ENCODE data around the gene NTNG1. TPM values are rescaled to one million over a fixed set of nuclear protein-coding genes. Genes with fewer than 3 reads are reported as not detected.

NTNG1 gene
- total and polyA plus RNA-seq, 9 donors: 0.28 to 9.1 (median 0.97) TPM

DNA sequence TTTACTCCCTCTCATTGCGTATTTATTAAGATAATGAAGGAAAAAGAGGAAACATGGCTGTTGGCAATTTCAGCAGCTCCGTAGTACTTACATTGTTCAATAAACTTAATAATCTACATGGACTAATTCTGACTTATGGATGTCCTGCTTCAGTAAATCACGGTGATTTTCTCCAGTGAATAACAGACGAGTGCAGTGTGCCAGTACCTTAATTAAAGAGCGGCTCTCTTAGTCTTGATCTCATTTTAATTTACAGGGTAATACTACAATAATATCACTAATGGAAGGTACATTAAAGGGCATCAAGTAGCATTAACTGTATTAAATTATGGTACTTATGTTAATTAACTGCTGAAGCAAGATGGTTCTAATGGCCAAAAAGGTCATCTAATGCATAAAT lies 187.2 kb downstream of the NTNG1 start:
- intact Hi-C loops (cut with DNase I): no loop called here
- WGBS, 3 donors: 64 to 73% (median 69%) methylated on average over 5 of the region's 5 CpGs
- TF ChIP-seq POLR2A (IDR thresholded peaks at IDR 0.05): no peak
- TF ChIP-seq EP300 (IDR thresholded peaks at IDR 0.05): no peak
- TF ChIP-seq, protein P1, sequence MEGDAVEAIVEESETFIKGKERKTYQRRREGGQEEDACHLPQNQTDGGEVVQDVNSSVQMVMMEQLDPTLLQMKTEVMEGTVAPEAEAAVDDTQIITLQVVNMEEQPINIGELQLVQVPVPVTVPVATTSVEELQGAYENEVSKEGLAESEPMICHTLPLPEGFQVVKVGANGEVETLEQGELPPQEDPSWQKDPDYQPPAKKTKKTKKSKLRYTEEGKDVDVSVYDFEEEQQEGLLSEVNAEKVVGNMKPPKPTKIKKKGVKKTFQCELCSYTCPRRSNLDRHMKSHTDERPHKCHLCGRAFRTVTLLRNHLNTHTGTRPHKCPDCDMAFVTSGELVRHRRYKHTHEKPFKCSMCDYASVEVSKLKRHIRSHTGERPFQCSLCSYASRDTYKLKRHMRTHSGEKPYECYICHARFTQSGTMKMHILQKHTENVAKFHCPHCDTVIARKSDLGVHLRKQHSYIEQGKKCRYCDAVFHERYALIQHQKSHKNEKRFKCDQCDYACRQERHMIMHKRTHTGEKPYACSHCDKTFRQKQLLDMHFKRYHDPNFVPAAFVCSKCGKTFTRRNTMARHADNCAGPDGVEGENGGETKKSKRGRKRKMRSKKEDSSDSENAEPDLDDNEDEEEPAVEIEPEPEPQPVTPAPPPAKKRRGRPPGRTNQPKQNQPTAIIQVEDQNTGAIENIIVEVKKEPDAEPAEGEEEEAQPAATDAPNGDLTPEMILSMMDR (IDR thresholded peaks at IDR 0.05): no peak

DNA sequence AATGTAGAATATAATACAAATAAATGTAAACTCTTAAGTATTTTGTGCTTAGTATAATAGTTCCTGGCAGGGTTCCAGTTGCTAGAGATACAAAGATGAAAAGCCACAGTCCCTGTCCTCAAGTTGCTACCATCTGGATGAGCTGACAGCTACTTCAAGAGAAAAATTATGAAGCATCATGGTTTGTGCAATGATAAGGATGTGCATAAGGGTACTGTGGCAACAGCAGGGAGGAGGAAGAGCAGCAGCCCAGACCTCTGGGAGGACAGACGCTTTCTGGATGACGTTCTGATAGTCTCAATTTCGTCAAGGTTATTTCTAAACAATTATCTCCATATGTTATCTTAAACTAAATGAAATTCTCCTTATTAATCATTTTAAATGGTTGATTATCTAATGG lies 198.9 kb downstream of the NTNG1 start:
- intact Hi-C loops (cut with DNase I): no loop called here
- Histone ChIP-seq H3K27me3 (no peaks in the 10 kb centered on the region), H3K9me3 (no peaks in the 10 kb centered on the region), H3K27ac (no peak overlapping the region), H3K4me3 (no peak overlapping the region), H3K4me1 (ENCODE audit: insufficient read depth) (no peaks in the 10 kb centered on the region), H3K36me3 (no peaks in the 10 kb centered on the region)
- TF ChIP-seq EP300 (IDR thresholded peaks at IDR 0.05): no peak
- TF ChIP-seq POLR2A (IDR thresholded peaks at IDR 0.05): no peak
- TF ChIP-seq, protein P1 (IDR thresholded peaks at IDR 0.05): no peak
- no peak for DNase-seq
- WGBS, 3 donors: 63 to 75% (median 66%) methylated on average over 3 of the region's 3 CpGs

More for the DNA sequence above, 187.2 kb downstream of the NTNG1 start:
- Histone ChIP-seq H3K27ac (no peak overlapping the region), H3K4me3 (no peak overlapping the region), H3K9me3 (no peaks in the 10 kb centered on the region), H3K4me1 (ENCODE audit: insufficient read depth) (no peaks in the 10 kb centered on the region), H3K27me3 (no peaks in the 10 kb centered on the region), H3K36me3 (no peaks in the 10 kb centered on the region)
- DNase-seq: no peak

DNA sequence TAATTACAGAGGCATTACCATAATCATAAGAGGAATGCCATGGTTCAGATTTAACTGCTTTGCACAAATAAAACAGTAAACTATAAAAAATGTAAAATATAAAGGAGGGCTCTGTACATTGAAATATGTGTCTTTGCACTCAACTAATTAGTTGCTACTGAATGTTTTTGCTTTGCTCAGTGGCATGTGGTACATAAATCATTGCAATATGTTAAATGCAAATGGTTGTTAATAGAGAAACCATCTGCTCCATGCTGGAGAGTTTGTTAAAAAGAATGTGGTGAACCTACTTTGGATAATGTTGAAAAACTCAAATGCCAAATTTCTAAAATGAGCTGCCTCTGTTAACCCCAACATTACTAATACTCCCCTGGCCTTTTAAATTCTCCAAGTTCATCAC lies 201.5 kb downstream of the NTNG1 start:
- no peaks in the 10 kb centered on the region for H3K27me3 ChIP-seq
- intact Hi-C loops (cut with DNase I): no loop called here
- H3K9me3 ChIP-seq: no peaks in the 10 kb centered on the region
- DNase-seq: no peak
- TF ChIP-seq, protein P1 (IDR thresholded peaks at IDR 0.05): no peak
- TF ChIP-seq EP300 (IDR thresholded peaks at IDR 0.05) (no peak), POLR2A (IDR thresholded peaks at IDR 0.05) (no peak)
- H3K4me1 ChIP-seq (ENCODE audit: insufficient read depth): no peaks in the 10 kb centered on the region
- H3K4me3 ChIP-seq: no peak overlapping the region
- no peak overlapping the region for H3K27ac ChIP-seq
- H3K36me3 ChIP-seq: no peaks in the 10 kb centered on the region

DNA sequence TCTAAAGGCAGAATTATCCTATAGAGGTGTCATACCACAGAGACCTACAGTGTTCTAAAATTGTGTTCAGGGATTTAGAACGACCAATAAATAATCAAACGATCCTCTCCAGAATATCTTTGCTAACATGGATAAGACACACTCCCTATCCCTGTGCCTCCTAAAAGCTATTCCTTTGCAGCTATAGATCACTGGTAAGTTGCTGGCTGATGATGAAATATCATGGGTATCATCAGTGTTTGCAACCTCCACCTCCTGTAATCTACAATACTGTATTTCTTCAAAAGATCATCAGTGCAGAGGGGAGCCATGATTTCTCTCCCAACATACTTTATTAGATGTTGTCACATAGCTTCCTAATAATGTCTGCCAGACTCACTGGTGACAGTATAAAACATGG lies 201.9 kb downstream of the NTNG1 start:
- H3K4me3 ChIP-seq: no peak overlapping the region
- WGBS, 3 donors: 54 to 70% (median 63%) methylated on average over 2 of the region's 2 CpGs
- no peaks in the 10 kb centered on the region for H3K27me3 ChIP-seq
- H3K36me3 ChIP-seq: no peaks in the 10 kb centered on the region
- H3K9me3 ChIP-seq: no peaks in the 10 kb centered on the region
- no peaks in the 10 kb centered on the region for H3K4me1 ChIP-seq (ENCODE audit: insufficient read depth)
- no peak overlapping the region for H3K27ac ChIP-seq
- no peak for DNase-seq
- TF ChIP-seq, protein P1 (IDR thresholded peaks at IDR 0.05): no peak
- TF ChIP-seq POLR2A (IDR thresholded peaks at IDR 0.05) (no peak), EP300 (IDR thresholded peaks at IDR 0.05) (no peak)
- intact Hi-C loops (cut with DNase I): no loop called here

DNA sequence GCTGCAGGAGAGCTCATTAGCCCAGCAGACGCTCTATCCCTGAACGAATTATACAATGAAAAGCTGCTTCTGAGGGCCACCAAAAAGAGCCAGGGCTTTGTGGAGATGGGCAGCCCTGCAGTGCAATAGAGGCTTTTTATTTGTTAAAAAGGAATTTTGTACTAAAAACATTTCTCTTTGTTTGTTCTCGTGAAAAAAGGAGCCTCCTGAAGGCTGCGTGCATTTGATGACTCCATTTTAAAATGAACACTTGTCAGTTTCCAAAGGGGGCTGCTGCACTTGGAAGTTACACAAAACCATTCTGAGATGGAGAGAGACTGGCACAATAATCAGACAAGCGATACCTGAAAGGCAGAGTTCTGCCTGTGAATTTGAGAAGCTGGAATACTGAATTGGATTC lies 202.8 kb downstream of the NTNG1 start:
- 87 to 93% (median 89%) methylated on average over 5 of the region's 5 CpGs for WGBS, 3 donors
- intact Hi-C loops (cut with DNase I): no loop called here
- TF ChIP-seq POLR2A (IDR thresholded peaks at IDR 0.05): no peak
- TF ChIP-seq, protein P1 (IDR thresholded peaks at IDR 0.05): no peak
- no peak for TF ChIP-seq EP300 (IDR thresholded peaks at IDR 0.05)
- Histone ChIP-seq H3K9me3 (no peaks in the 10 kb centered on the region), H3K36me3 (no peaks in the 10 kb centered on the region), H3K27me3 (no peaks in the 10 kb centered on the region), H3K27ac (no peak overlapping the region), H3K4me3 (no peak overlapping the region), H3K4me1 (ENCODE audit: insufficient read depth) (no peaks in the 10 kb centered on the region)
- DNase-seq: no peak

Data from ovary (tissue), 9 donors.